ENCODE data around the gene ZNF532. TPM values are rescaled to one million over a fixed set of nuclear protein-coding genes. Genes with fewer than 3 reads are reported as not detected.
A peak's percentile ranks its signal among the peaks of the same experiment; 100 is the strongest.

Gene ZNF532
- total RNA-seq, 4 donors from 2014 or later, result 48.3 to 128 (median 96.2) TPM

DNA sequence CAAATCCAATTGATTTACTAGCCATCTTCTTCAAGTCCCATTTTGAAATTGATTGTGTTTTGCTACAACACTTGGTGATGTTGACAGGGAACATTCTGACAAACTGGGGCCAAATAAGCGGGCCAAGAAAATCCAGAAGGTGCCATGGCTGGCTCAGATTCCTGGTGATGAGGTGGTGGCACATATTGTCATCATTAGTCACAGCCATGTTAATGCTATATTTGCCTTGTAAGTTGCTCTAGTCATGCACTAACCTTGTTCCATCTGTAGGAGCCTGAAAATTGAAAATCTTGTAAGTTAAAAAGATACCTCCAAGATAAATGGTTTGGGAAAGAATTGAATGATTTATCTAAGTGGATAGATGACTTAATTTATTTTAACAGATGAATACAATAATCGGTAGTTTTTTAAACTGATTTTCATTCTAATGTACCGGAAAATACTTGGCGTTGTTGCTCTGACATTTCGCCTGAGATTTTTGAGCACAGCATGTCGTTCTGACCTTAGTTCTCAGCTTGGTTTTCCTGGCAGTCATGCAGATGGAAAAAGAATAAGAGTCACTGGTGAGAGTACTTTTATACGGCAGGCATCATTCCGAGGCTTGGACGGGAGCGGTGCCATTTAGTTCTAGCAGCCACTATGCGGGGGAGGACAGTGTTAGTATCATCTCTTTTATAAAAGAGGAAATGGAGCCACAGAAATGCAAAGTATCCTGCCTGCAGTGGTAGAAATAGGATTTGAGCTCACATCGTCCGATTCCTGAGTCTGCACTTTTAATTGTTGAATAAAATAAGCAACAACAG is 133.9 kb downstream of the ZNF532 start:
- H3K27me3 ChIP-seq, result no peaks in the 10 kb centered on the region
- H3K36me3 ChIP-seq, result no peaks in the 10 kb centered on the region
- H3K9me3 ChIP-seq, result no peaks in the 10 kb centered on the region
- ATAC-seq, result no peak
- peaks cover 0 to 8% (median 0%) of the 10 kb centered on the region in 3 donors for H3K4me1 ChIP-seq
- WGBS, 2 donors (ENCODE audit: low coverage in 1 of 2), result 37 to 50% methylated on average over 11 to 13 of the region's 13 CpGs
- peak overlapping the region in 3 of 4 donors; percentile 33 to 66 (median 52) for H3K27ac ChIP-seq
- H3K4me3 ChIP-seq, result no peak overlapping the region
- peak; percentile 6 for TF ChIP-seq POLR2AphosphoS5 (IDR thresholded peaks at IDR 0.05)
- no peak for TF ChIP-seq POLR2A (IDR thresholded peaks at IDR 0.05)
- TF ChIP-seq EP300 (IDR thresholded peaks at IDR 0.05), result no peak
- TF ChIP-seq, protein P1, sequence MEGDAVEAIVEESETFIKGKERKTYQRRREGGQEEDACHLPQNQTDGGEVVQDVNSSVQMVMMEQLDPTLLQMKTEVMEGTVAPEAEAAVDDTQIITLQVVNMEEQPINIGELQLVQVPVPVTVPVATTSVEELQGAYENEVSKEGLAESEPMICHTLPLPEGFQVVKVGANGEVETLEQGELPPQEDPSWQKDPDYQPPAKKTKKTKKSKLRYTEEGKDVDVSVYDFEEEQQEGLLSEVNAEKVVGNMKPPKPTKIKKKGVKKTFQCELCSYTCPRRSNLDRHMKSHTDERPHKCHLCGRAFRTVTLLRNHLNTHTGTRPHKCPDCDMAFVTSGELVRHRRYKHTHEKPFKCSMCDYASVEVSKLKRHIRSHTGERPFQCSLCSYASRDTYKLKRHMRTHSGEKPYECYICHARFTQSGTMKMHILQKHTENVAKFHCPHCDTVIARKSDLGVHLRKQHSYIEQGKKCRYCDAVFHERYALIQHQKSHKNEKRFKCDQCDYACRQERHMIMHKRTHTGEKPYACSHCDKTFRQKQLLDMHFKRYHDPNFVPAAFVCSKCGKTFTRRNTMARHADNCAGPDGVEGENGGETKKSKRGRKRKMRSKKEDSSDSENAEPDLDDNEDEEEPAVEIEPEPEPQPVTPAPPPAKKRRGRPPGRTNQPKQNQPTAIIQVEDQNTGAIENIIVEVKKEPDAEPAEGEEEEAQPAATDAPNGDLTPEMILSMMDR (IDR thresholded peaks at IDR 0.05), result no peak

DNA sequence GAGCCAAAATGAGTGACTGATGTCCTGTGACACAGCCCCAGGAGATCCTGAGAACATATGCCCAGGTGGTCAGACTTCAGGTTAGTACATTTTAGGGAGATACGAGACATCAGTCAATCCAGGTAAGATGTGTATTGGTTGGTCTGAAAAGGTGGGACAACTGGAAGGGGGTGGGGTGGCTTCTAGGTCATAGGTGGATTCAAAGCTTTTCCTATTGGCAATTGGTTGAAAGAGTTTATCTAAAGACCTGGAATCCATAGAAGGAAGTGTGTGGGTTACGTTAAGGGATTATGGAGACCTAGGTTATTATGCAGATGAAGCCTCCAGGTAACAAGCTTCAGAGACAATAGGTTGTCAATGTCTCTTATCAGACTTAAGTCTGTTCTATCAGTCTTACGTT is 136.5 kb downstream of the ZNF532 start:
- ATAC-seq, result no peak
- no peaks in the 10 kb centered on the region for H3K36me3 ChIP-seq
- peaks cover 0 to 16% (median 0%) of the 10 kb centered on the region in 3 donors for H3K4me1 ChIP-seq
- TF ChIP-seq POLR2A (IDR thresholded peaks at IDR 0.05) (no peak), EP300 (IDR thresholded peaks at IDR 0.05) (no peak), POLR2AphosphoS5 (IDR thresholded peaks at IDR 0.05) (no peak)
- TF ChIP-seq, protein P1 (IDR thresholded peaks at IDR 0.05), result no peak
- H3K4me3 ChIP-seq, result no peak overlapping the region
- H3K27ac ChIP-seq, result no peak overlapping the region
- no peaks in the 10 kb centered on the region for H3K9me3 ChIP-seq
- 92 to 93% methylated on average over 2 to 3 of the region's 3 CpGs for WGBS, 2 donors (ENCODE audit: low coverage in 1 of 2)
- no peaks in the 10 kb centered on the region for H3K27me3 ChIP-seq

DNA sequence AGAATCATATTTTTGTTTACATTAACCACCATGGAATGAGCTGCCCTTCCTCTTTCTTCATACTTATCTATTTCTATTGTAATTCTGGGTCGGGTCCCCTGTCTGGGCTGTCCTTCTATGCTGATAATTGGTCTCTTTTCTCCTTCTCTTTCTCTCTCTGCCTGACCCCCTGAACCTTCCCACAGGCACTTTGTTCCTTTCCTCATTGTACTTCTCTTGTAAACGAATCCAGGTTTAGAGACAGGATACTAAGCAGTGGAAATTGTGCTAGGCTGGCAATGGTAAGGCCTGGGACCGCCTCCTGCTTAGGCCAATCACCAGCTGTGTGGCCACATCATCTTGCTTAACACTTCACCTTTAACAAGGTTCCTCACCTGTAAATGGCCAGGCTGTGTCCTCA is 137.0 kb downstream of the ZNF532 start:
- TF ChIP-seq, protein P1 (IDR thresholded peaks at IDR 0.05), result no peak
- TF ChIP-seq POLR2AphosphoS5 (IDR thresholded peaks at IDR 0.05), result no peak
- TF ChIP-seq EP300 (IDR thresholded peaks at IDR 0.05), result no peak
- TF ChIP-seq POLR2A (IDR thresholded peaks at IDR 0.05), result no peak
- WGBS, 2 donors (ENCODE audit: low coverage in 1 of 2), result 27% methylated on average over 2 of the region's 3 CpGs; no CpG with 5 or more reads in 1 of the 2 donors

DNA sequence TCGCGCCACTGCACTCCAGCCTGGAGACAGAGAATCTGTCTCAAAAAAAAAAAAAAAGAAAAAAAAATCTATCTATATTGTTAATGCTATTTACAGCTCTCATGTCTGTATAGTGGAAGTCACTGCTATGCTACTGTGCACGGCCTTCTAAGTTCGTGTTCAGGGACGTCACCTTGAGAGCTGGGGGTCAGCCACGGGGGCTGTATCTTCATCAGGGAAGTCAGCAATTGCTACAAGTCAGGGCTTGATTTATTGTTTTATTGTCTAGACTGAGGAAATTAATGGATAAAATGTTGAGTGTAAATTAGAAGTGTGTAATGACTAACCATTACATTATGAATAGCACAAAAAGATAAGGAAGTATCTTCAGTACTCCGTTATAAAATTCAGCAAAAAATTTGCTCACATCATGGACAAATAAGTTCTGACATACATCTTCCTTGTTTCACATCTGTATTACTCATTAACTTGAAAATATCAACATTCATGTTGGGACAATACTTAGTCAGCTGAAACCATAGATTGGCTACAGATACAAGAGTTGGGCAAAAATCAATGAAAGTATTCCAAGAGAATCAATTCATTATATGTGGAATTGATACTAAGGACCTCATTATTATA is 138.4 kb downstream of the ZNF532 start:
- 75% methylated on average over 5 to 7 of the region's 7 CpGs for WGBS, 2 donors (ENCODE audit: low coverage in 1 of 2)
- no peak overlapping the region for H3K27ac ChIP-seq
- no peak overlapping the region for H3K4me3 ChIP-seq
- H3K27me3 ChIP-seq, result no peaks in the 10 kb centered on the region
- TF ChIP-seq, protein P1 (IDR thresholded peaks at IDR 0.05), result no peak
- TF ChIP-seq EP300 (IDR thresholded peaks at IDR 0.05) (no peak), POLR2A (IDR thresholded peaks at IDR 0.05) (no peak), POLR2AphosphoS5 (IDR thresholded peaks at IDR 0.05) (no peak)
- H3K36me3 ChIP-seq, result no peaks in the 10 kb centered on the region
- H3K4me1 ChIP-seq, result peaks cover 0 to 10% (median 0%) of the 10 kb centered on the region in 3 donors
- ATAC-seq, result no peak
- H3K9me3 ChIP-seq, result no peaks in the 10 kb centered on the region

More for the DNA sequence above, 137.0 kb downstream of the ZNF532 start:
- Histone ChIP-seq H3K27me3 (no peaks in the 10 kb centered on the region), H3K36me3 (no peaks in the 10 kb centered on the region), H3K9me3 (no peaks in the 10 kb centered on the region), H3K4me3 (no peak overlapping the region), H3K4me1 (peaks cover 0 to 16% (median 0%) of the 10 kb centered on the region in 3 donors), H3K27ac (no peak overlapping the region)
- no peak for ATAC-seq
